Measurements from ENCODE around the gene ASB6. TPM values are rescaled to one million over a fixed set of nuclear protein-coding genes. Genes with fewer than 3 reads are reported as not detected.
A peak's percentile ranks its signal among the peaks of the same experiment; 100 is the strongest.
"Not testable (repeated sequence)": the region's sequence is repeated elsewhere in the genome, so short reads cannot be mapped to it uniquely, and the experiment has no call there.

The ASB6 gene
- total RNA-seq, 4 donors from 2014 or later: 14.5 to 35.4 (median 16.3) TPM

DNA sequence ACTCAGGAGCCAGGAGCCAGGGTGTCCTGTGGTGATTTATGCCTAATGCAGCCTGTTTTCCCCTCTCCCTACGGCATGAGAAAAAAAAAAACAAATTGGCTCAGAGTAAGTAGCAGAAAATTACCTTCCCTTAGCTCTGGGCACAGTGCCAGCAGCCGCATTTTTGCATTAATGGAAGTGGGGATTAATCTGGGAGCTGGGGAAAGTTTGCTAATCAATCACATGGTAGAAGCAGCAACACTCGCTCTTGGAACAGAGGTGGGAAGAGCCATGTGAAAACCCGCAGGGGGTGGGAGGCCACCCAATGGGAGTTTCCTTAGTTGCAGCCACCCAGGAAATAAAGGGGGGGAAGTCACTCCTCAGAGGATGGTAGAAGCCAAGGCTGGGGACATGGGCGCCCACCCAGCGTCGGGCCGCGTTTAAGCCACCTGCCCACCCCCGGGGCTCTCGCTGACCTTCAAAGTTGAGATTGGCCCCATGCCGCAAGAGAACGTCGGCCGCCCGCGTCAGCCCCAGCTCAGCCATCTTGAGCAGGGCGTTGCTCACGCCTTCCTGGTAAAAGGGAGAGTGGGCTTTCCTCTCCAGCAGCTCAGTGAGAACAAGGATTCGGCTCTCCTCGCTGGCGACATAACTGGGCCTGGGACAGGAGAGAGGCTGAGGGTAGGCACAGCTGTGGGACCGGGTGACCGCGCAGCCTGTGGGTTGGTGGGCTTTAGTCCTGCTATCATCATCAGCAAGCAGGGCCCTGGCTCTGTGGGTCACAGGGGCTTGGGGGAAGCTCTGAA lies 1.7 kb downstream of the ASB6 start:
- DNase-seq (ENCODE audit: low spot score): peak; percentile 55
- TF ChIP-seq, protein P1, sequence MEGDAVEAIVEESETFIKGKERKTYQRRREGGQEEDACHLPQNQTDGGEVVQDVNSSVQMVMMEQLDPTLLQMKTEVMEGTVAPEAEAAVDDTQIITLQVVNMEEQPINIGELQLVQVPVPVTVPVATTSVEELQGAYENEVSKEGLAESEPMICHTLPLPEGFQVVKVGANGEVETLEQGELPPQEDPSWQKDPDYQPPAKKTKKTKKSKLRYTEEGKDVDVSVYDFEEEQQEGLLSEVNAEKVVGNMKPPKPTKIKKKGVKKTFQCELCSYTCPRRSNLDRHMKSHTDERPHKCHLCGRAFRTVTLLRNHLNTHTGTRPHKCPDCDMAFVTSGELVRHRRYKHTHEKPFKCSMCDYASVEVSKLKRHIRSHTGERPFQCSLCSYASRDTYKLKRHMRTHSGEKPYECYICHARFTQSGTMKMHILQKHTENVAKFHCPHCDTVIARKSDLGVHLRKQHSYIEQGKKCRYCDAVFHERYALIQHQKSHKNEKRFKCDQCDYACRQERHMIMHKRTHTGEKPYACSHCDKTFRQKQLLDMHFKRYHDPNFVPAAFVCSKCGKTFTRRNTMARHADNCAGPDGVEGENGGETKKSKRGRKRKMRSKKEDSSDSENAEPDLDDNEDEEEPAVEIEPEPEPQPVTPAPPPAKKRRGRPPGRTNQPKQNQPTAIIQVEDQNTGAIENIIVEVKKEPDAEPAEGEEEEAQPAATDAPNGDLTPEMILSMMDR (IDR thresholded peaks at IDR 0.05): no peak
- no peak for ATAC-seq (ENCODE audit: low FRiP score)

DNA sequence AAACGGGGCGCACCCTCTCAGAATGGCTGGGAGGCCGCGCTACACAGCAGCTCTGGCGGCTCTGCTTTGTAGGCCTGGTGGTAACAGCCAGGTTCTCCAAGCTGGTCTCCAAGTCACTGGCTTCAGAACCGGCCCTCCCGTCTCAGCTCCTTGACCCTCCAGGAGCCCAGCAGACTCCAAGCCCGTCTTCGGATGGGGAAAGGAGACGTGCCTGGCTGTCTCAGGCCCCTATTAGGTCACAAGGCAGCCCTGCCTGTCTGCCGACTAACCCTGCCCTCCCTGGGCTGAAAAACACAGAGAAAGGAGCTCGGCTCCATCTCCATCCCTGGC lies 2.2 kb downstream of the ASB6 start:
- TF ChIP-seq, protein P1 (IDR thresholded peaks at IDR 0.05): no peak
- ATAC-seq (ENCODE audit: low FRiP score) (no peak), DNase-seq (ENCODE audit: low spot score) (no peak)

DNA sequence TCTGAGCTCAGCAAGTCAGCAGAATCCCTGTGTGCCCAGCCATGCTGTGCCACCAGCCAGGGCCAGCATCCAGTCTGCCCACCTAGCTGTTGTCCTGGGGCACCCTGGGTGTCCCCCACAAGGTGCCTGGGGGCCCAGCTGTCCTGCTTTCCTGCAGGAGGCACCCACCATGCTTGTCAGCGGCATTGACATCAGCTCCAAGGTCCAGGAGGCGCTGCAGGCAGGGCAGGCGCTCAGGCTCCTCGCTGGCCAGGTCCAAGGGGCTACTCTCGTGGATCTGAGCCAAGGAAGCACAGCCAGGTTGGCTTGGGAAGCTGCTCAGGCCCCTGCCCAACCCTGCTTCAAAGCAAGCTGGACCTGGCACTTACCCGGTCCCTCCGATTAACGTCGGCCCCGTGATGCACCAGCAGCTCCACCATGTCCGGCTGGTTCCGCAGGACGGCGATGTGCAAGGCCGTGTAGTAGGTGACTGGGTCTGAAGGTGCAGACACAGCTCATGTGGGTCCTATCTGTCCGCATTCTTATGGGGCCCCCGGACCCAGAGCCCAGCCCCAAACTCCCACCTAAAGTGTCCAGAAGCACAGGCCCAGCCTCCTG lies 2.8 kb downstream of the ASB6 start:
- TF ChIP-seq, protein P1 (IDR thresholded peaks at IDR 0.05): no peak
- ATAC-seq (ENCODE audit: low FRiP score) (no peak), DNase-seq (ENCODE audit: low spot score) (no peak)

DNA sequence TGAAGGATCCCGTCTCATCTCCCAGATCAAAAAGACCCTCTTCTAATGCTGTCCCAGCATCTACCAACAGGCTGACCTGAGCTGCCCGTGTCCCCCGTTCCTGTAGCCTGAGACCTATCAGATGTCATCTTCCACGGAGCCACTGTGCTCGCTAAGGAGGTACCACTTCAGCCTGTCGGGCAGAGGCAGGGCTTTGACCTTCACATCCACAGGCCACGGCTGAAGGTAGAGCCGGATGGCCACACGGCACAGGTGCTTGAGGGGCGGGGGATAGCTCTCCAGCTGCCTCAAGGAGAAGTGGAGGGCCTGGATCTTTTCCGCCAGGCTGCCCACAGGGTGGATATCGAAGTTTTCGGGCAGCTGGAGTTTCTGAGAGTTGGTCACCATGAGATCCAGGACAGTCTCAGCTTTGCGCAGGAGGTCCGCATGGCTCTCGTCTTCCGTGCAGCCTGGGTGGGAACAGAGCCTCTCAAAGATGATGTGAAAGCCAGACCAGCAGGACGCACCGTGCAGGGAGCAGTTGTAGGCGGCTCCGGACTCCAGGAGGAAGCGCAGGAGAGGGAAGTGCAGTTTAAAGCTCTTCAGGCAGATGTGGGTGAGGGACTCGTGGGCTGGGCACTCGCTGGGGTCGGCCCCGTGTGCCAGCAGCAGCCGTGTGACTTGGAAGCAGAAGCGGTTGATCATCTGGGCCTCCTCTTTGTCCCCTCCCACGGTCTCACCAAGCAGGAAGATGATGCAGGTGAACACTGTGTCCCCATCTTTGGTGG lies 4.1 kb downstream of the ASB6 start:
- ATAC-seq (ENCODE audit: low FRiP score) (no peak), DNase-seq (ENCODE audit: low spot score) (no peak)
- TF ChIP-seq, protein P1 (IDR thresholded peaks at IDR 0.05): no peak

DNA sequence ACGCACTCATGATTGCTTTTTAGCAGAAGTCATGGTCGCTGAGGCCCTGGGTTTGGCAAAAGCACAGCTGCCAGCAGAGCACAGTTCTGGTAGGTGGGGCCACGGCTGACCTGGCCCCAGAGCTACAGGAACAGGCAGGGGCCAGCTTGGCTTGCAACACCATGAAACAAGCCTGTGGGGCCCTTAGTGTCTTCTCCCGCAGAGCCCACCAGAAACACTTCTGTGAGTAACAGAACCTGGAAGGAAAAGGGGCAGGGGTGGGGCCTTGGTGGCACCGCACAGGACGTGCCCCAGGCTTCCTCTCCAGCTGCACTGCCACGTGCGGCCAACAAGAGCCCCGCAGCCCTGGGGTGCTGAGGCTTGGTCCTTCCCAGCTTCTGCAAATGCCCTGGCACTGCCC lies 4.8 kb downstream of the ASB6 start:
- TF ChIP-seq, protein P1 (IDR thresholded peaks at IDR 0.05): no peak
- ATAC-seq (ENCODE audit: low FRiP score) (no peak), DNase-seq (ENCODE audit: low spot score) (no peak)

DNA sequence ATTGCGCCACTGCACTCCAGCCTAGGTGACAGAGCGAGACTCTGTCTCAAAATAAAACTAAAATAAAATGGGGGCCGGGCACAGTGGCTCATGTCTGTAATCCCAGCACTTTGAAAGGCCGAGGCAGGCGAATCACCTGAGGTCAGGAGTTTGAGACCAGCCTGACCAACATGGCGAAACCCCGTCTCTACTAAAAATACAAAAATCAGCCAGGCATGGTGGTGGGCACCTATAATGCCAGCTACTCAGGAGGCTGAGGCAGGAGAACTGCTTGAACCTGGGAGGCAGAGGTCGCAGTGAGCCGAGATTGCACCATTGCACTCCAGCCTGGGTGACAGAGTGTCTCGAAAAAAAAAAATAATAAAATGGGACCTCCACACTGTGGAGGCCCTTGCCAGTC lies 5.6 kb downstream of the ASB6 start:
- not testable (repeated sequence) for ATAC-seq (ENCODE audit: low FRiP score); DNase-seq (ENCODE audit: low spot score)
